ENCODE measurements around the gene ANKRD11. TPM values are rescaled to one million over a fixed set of nuclear protein-coding genes. Genes with fewer than 3 reads are reported as not detected.
"Not testable (repeated sequence)": the region's sequence is repeated elsewhere in the genome, so short reads cannot be mapped to it uniquely, and the experiment has no call there.

Gene ANKRD11
- total and polyA plus RNA-seq, 9 donors: 52.1 to 188 (median 109) TPM

DNA sequence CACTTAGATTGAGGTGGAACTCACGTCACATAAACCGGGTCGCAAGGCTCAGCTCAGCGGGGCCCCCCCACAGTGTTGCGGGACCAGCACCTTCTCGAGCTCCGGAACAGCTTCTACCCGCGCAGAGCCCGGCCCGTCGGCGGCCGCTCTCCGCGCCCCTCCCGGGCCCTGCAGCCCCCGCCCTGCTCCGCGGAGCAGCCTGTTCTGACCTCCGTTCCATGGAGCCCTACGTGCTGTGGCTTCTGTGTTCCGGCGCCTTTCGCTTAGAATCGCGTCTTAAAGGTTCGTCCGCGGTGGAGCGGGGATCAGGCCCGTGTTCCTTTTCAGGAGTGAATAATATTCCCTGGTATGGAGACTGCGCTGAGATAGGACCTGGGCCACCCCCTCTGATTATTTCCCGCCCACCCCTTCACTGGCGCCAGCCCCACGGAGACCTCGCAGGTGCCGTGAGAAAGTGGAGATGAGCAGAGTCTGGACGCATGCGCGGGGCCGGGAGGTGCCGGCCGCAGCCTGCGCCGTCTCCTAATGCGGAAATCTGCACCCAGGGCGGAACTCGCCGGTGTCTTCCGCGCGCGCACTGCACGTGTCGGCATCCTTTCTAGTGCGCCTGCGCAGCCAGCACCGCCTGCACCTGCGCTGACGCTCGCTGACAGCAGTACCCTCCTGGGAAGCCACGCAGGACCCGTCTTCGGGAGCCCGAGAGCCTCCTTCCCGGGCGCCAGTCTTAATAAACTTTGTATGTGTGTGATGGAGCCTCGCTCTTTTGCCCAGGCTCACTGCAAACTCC, 242.0 kb downstream of the ANKRD11 start:
- no peaks in the 10 kb centered on the region for H3K36me3 ChIP-seq
- H3K9me3 ChIP-seq: no peaks in the 10 kb centered on the region
- 51 to 62% (median 62%) methylated on average over 65 to 69 of the region's 69 CpGs for WGBS, 3 donors
- H3K27me3 ChIP-seq: no peaks in the 10 kb centered on the region
- peaks cover 5% of the 10 kb centered on the region for H3K4me1 ChIP-seq (ENCODE audit: insufficient read depth)
- peak overlapping the region; percentile 34 for H3K4me3 ChIP-seq
- TF ChIP-seq POLR2A (IDR thresholded peaks at IDR 0.05) (no peak), EP300 (IDR thresholded peaks at IDR 0.05) (no peak)
- TF ChIP-seq, protein P1, sequence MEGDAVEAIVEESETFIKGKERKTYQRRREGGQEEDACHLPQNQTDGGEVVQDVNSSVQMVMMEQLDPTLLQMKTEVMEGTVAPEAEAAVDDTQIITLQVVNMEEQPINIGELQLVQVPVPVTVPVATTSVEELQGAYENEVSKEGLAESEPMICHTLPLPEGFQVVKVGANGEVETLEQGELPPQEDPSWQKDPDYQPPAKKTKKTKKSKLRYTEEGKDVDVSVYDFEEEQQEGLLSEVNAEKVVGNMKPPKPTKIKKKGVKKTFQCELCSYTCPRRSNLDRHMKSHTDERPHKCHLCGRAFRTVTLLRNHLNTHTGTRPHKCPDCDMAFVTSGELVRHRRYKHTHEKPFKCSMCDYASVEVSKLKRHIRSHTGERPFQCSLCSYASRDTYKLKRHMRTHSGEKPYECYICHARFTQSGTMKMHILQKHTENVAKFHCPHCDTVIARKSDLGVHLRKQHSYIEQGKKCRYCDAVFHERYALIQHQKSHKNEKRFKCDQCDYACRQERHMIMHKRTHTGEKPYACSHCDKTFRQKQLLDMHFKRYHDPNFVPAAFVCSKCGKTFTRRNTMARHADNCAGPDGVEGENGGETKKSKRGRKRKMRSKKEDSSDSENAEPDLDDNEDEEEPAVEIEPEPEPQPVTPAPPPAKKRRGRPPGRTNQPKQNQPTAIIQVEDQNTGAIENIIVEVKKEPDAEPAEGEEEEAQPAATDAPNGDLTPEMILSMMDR (IDR thresholded peaks at IDR 0.05): no peak
- H3K27ac ChIP-seq: no peak overlapping the region
- peak in 3 of 5 donors; percentile 20 to 55 (median 54) for DNase-seq
- intact Hi-C loops (cut with DNase I): loop anchor here in 2 of 4 donors (10.0 kb wide), 2 partner anchors 236 to 316 kb away; partner anchors contain the start of gene RPL13 (in 1 of the 2)

DNA sequence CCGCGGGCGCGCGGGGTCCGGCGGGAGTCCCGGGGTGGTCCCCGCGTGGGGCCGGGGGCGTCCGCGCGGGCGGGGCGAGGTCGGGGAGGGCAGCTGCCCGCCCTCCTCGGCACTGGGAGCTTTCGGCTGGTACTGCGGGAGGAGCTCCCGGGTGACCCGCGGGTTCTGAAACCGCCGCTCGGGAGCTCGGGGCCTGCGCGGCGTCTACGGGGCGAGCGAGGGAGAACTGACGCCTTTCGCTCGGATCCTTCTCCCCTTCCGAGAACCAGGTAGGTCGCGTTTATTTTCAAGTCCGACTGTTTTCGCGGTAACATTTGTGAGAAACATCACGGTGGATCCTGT, 242.7 kb downstream of the ANKRD11 start:
- intact Hi-C loops (cut with DNase I): loop anchor here in 3 of 4 donors (2.0 to 10.0 kb wide), 3 partner anchors 237 to 317 kb away; partner anchors contain the start of gene RPL13 (in 1 of the 3)
- H3K36me3 ChIP-seq; H3K4me1 ChIP-seq (ENCODE audit: insufficient read depth); DNase-seq; H3K27me3 ChIP-seq; H3K9me3 ChIP-seq; H3K27ac ChIP-seq: not testable (repeated sequence)
- peak overlapping the region; percentile 34 for H3K4me3 ChIP-seq
- WGBS, 3 donors: 1 to 3% (median 1%) methylated on average over 21 to 45 of the region's 45 CpGs

DNA sequence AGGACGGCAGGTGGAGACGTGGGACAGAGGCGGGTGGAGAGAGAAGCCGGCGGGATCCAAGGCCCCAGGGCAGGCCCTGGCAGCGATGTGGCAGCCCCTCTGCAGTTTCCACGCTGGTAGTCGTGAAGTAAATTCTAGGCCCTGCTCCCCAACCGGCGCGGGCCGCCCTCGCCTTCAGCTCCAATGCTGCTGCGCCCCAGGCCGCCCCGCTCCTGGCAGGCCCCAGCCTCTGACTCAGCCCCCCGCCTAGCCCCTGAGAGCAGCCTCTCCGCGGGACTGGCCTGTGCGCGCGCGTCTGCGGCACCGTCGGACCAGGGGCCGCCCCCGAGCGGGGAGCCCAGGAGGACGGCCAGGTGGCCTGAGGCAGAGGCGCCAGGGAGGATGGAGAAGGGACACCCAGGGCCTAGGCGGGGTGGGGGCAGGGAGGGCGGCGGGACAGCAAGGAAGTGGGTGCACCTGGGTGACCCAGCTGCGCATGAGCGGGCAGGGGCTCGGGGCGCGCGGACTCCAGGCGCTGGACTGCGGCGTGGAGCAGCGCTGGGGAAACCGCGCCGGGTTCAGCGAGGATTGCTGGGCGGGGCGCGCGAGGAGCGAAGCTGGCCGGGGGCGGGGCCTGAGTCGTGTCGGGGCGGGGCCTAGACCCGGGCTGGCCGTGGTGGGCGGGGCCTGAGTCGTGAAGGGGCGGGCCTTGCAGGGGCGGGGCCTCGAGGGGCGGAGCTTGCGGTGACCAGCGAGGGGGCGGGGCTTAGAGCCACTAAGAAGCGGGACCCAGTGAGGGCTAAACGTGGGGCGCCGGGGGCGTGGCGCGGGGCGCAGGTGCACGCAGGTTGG, 243.2 kb downstream of the ANKRD11 start:
- TF ChIP-seq, protein P1 (IDR thresholded peaks at IDR 0.05): no peak
- no peak for TF ChIP-seq EP300 (IDR thresholded peaks at IDR 0.05)
- TF ChIP-seq POLR2A (IDR thresholded peaks at IDR 0.05): no peak
- Histone ChIP-seq H3K9me3 (no peaks in the 10 kb centered on the region), H3K36me3 (no peaks in the 10 kb centered on the region), H3K4me1 (ENCODE audit: insufficient read depth) (peaks cover 5% of the 10 kb centered on the region), H3K27me3 (no peaks in the 10 kb centered on the region), H3K27ac (peak overlapping the region in 1 of 2 donors; percentile 6), H3K4me3 (peak overlapping the region; percentile 34)
- peak; percentile 92 to 98 (median 96) for DNase-seq
- 1% methylated on average over 25 to 78 of the region's 78 CpGs for WGBS, 3 donors
- intact Hi-C loops (cut with DNase I): loop anchor here in 3 of 4 donors (2.0 to 10.0 kb wide), 3 partner anchors 238 to 318 kb away; partner anchors contain the start of gene RPL13 (in 1 of the 3)

DNA sequence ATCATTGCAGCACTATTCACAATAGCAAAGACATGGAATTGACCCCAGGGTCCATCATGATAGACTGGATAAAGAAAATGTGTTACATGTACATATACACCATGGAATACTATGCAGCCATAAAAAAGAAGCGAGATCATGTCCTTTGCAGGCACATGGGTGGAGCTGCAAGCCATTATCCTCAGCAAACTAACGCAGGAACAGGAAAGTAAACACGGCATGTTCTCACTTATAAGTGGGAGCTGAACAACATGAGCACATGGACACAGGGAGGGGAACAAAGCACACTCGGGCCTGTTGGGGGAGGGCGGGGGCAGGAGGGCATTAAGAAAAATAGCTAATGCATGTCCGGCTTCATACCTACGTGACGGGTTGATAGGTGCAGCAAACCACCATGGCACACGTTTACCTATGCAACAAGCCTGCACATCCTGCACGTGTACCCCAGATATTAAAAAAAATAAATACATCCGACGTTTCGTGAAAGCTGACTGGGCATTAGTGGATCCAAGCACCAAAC, 243.9 kb downstream of the ANKRD11 start:
- Histone ChIP-seq H3K36me3 (no peaks in the 10 kb centered on the region), H3K4me3 (peak overlapping the region; percentile 34), H3K27me3 (no peaks in the 10 kb centered on the region), H3K4me1 (ENCODE audit: insufficient read depth) (peaks cover 5% of the 10 kb centered on the region), H3K27ac (peak overlapping the region in 1 of 2 donors; percentile 6), H3K9me3 (no peaks in the 10 kb centered on the region)
- no peak for DNase-seq
- intact Hi-C loops (cut with DNase I): loop anchor here in 3 of 4 donors (2.0 to 10.0 kb wide), 3 partner anchors 238 to 318 kb away; partner anchors contain the start of gene RPL13 (in 1 of the 3)
- 40 to 51% (median 40%) methylated on average over 13 of the region's 13 CpGs for WGBS, 3 donors
- no peak for TF ChIP-seq POLR2A (IDR thresholded peaks at IDR 0.05)
- TF ChIP-seq, protein P1 (IDR thresholded peaks at IDR 0.05): no peak
- no peak for TF ChIP-seq EP300 (IDR thresholded peaks at IDR 0.05)
